PFSK-1 (cell line): ENCODE results near the gene SMAD3.

ENCODE experiments used
- POLR2AphosphoS5 ChIP-seq: IDR thresholded peaks from 2 replicates; pipeline ENCODE4 v1.6.1; 2012; ENCODE audit warnings: low read depth, mild to moderate bottlenecking, control low read depth, low read length, moderate library complexity
- TAF1 ChIP-seq: IDR thresholded peaks from 2 replicates; pipeline ENCODE4 v1.6.1; 2012; ENCODE audit warnings: low read length, control low read depth, borderline replicate concordance; ENCODE audit not compliant: insufficient read depth

DNA sequence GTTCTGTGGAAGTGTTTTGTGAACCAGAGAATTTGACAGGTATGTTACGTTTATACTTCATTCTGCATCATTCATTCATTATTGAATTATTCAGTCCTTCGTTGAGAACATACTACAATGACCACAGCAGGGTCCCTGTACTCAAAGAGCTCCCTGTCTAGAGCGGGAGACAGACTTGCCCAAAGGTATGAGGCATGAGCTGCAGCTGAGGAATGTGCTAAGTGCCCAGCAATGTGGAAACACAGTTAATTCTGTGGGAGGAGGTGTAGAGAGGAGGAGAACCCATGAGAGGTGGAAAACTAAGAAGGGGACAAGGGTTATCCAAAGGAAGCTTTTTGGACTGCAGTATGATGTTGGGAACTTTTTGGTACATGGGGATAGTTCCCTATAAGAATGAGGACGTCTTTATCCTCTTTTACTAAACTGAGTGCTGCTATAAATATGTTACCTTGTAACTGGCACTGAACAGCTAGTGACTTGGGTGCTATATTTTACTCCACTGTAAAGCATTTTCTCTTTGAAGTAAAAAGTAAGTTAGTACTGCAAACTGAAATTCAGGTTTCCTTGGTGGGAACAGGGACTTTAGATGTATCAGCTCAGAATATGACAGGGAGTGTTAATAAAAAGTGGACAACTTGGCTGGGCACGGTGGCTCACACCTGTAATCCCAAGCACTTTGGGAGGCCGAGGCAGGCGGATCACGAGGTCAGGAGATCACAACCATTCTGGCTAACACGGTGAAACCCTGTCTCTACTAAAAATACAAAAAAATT is 5.7 kb downstream of the SMAD3 start:
- no peak for TF ChIP-seq POLR2AphosphoS5
- TF ChIP-seq TAF1, result no peak
